Measurements from ENCODE around the gene HOXB1.

- TF ChIP-seq EZH2 (IDR thresholded peaks at IDR 0.05; ENCODE audit: low read length), result no peak
- TF ChIP-seq, protein P1, sequence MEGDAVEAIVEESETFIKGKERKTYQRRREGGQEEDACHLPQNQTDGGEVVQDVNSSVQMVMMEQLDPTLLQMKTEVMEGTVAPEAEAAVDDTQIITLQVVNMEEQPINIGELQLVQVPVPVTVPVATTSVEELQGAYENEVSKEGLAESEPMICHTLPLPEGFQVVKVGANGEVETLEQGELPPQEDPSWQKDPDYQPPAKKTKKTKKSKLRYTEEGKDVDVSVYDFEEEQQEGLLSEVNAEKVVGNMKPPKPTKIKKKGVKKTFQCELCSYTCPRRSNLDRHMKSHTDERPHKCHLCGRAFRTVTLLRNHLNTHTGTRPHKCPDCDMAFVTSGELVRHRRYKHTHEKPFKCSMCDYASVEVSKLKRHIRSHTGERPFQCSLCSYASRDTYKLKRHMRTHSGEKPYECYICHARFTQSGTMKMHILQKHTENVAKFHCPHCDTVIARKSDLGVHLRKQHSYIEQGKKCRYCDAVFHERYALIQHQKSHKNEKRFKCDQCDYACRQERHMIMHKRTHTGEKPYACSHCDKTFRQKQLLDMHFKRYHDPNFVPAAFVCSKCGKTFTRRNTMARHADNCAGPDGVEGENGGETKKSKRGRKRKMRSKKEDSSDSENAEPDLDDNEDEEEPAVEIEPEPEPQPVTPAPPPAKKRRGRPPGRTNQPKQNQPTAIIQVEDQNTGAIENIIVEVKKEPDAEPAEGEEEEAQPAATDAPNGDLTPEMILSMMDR (optimal IDR thresholded peaks at IDR 0.05 in 1 of 3, IDR thresholded peaks at IDR 0.05 in 1 of 3, conservative IDR thresholded peaks at IDR 0.05 in 1 of 3; ENCODE audit: extremely low read depth in 1 of 3, insufficient read depth in 2 of 3, low read length in 3 of 3), result no peak
Measured at GRCh38 chr17:48539177-48539576, 8.4 kb upstream of the HOXB1 start.

All from keratinocyte (primary cell).